Stimulated activated CD8-positive, alpha-beta memory T cell treated with anti-CD3 and anti-CD28 coated beads, Interleukin-15, amount 100 ng/mL, for 4 hours (primary cell): ENCODE data around the gene OIP5.

Experiments
- DNase-seq, 2 donors: peaks; one replicate each; pipeline ENCODE4 v3.0.0-alpha.2; 2020; ENCODE audit warnings: low read depth in 2 of 2

The OIP5 gene

GRCh38 chr15:41259546-41260189, 72.7 kb downstream of the OIP5 start:
- no peak for DNase-seq
